Stimulated activated CD4-positive, alpha-beta T cell treated with anti-CD3 and anti-CD28 coated beads, Interleukin-2, amount 100 ng/mL, for 4 hours (primary cell): ENCODE measurements around the gene RGL4.

Experiments used
- DNase-seq: peaks from one replicate; pipeline ENCODE4 v3.0.0-alpha.2; 2020; ENCODE audit warnings: low read depth

Gene RGL4

GRCh38 chr22:23742505-23743264 is 51.9 kb downstream of the RGL4 start:
- no peak for DNase-seq

GRCh38 chr22:23743303-23743705 is 52.5 kb downstream of the RGL4 start:
- no peak for DNase-seq

- DNase-seq = no peak
Observed at GRCh38 chr22:23744001-23744400, 53.2 kb downstream of the RGL4 start.

GRCh38 chr22:23744485-23744884 is 53.7 kb downstream of the RGL4 start:
- no peak for DNase-seq

GRCh38 chr22:23745791-23746190 is 55.0 kb downstream of the RGL4 start:
- no peak for DNase-seq
